ENCODE data around the gene CYP20A1.
"Not testable (repeated sequence)": the region's sequence is repeated elsewhere in the genome, so short reads cannot be mapped to it uniquely, and the experiment has no call there.

CYP20A1 gene

DNA sequence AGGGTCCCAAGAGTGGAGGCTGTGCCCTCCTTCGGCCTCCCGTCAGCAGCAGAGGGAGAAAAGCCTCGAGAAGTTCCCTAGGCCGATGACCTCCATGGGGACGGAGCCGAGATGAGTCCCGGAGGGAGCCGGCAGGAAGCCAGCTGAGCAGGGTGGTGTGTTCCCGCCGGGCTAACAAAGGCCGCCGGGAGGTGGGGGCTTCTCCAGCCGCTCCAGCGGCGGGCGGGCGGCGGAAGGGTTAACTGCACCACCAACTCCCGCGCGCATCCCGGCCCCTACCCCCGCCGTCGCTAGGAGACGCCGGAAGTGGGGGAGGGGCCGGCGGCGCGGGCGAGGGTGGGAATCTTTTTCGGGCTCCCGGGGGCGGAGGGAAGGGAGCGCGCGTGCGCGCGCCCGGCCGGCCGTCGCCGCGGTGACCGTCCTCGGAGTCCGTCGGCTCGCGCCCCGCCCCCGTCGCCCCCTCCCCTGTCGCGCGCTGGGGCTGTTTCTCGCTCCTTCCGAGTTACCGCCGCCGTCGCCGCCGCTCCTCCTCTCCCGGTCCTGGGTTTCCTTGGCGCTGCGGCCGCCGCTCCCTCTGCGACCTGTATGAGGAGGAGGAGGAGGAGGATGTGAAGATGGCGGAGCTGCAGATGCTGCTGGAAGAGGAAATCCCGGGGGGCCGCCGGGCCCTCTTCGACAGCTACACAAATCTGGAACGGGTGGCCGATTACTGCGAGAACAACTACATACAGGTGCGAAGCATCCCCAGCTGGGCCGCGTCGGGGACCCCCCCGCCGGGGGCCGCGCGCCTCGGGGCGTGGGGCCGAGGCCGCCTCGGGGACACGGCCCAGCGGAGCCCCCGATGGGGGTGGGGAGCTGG, 89.3 kb downstream of the CYP20A1 start, which contains the start of gene ABI2:
TSS of gene ABI2 (plus strand) at position 494 of the 859 bp plus-strand sequence. CDS start at position 615, 121 bp downstream.
- Mint-ChIP-seq H3K4me1 (ENCODE audit: low read depth) (peaks cover 34% of the 10 kb centered on the region), H3K9me3 (no peaks in the 10 kb centered on the region), H3K27ac (peak within 1 kb of the TSS; percentile 87), H3K4me3 (peak within 1 kb of the TSS; percentile 89), H3K27me3 (no peaks in the 10 kb centered on the region), H3K36me3 (ENCODE audit: low read depth) (peaks cover 6% of the 10 kb centered on the region)
- DNase-seq: peak; percentile 80

DNA sequence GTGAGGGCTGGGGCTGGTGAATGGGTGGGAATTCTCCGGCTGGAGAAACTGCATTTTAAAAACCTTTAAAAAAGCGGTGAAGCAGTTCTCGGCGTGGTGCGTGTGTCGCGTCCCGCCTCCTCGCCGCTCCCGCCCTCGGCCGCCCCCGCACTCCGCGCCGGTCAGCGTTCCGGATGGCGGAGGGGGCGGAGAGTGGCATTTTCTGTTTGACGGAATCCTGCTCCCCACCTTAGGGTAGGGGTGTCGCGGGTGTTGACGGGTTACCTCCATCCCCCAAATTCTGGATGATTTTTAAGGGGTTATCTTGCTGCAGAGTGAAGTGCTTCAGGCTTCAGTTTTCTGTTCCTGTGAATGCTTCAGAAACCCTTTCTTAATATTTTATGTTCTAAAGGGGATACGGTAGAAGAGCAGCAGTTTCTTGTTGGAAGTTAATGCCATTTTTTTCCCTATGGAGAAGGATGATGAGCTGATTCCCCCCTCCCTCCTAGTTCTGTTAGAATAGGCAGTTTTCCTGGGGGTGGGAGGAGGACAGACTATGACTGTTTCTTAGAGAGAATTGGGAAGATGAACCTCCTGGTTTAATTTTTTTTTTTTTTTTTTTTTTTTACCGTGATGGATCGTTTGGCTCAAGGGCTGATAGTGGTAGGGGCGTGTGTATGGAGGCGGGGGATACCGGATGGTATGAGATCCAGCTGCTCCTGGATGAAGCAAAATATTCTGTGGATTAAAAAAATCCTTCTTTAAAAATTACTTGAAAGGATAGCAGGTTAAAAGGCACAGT, 90.1 kb downstream of the CYP20A1 start:
- H3K27me3 Mint-ChIP-seq: no peaks in the 10 kb centered on the region
- H3K4me1 Mint-ChIP-seq (ENCODE audit: low read depth): peaks cover 37% of the 10 kb centered on the region
- peak overlapping the region; percentile 89 for H3K4me3 Mint-ChIP-seq
- peak overlapping the region; percentile 86 for H3K27ac Mint-ChIP-seq
- DNase-seq: peak; percentile 67
- H3K36me3 Mint-ChIP-seq (ENCODE audit: low read depth): peaks cover 9% of the 10 kb centered on the region
- H3K9me3 Mint-ChIP-seq: no peaks in the 10 kb centered on the region

DNA sequence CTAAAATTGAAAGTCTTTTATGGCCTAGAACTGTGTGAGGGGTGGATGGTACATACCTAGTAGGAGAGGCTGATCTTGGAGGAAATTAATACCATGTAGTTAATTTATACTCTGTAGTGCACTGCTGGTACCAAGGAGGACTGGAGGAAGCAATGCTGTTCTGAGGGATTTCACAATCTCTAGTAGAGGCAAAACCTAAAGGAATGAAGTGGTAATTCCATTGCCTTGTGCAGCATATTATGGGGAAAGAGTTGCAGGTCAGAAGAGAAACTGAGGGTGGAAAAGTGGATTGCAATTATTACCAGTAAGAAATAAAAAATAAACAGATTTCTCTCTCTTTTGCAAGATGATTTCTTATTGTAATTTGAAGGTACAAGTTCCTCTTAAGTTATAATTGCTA, 91.6 kb downstream of the CYP20A1 start:
- no peaks in the 10 kb centered on the region for H3K9me3 Mint-ChIP-seq
- peak overlapping the region; percentile 89 for H3K4me3 Mint-ChIP-seq
- H3K27me3 Mint-ChIP-seq: no peaks in the 10 kb centered on the region
- DNase-seq: no peak
- peaks cover 16% of the 10 kb centered on the region for H3K36me3 Mint-ChIP-seq (ENCODE audit: low read depth)
- H3K27ac Mint-ChIP-seq: no peak overlapping the region
- peaks cover 41% of the 10 kb centered on the region for H3K4me1 Mint-ChIP-seq (ENCODE audit: low read depth)

DNA sequence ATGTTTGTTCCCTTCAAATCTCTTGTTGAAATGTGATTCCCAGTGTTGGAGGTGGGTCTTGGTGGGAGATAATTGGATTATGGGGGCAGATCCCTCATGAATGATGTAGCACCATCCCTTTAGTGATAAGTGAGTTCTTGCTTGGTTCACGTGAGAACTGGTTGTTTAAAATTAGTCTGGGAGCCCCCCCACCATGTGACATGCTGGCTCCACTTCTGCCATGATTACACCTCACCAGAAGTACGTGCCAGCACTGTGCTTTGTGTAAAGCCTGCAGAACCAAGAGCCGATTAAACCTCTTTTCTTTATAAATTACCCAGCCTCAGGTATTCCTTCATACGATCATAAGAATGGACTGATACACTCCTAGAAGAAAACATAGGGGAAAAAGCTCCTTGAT, 99.5 kb downstream of the CYP20A1 start:
- no peaks in the 10 kb centered on the region for H3K9me3 Mint-ChIP-seq
- H3K4me3 Mint-ChIP-seq: no peak overlapping the region
- H3K27me3 Mint-ChIP-seq: no peaks in the 10 kb centered on the region
- DNase-seq: no peak
- peaks cover 16% of the 10 kb centered on the region for H3K36me3 Mint-ChIP-seq (ENCODE audit: low read depth)
- H3K27ac Mint-ChIP-seq: no peak overlapping the region
- H3K4me1 Mint-ChIP-seq (ENCODE audit: low read depth): peaks cover 11% of the 10 kb centered on the region

DNA sequence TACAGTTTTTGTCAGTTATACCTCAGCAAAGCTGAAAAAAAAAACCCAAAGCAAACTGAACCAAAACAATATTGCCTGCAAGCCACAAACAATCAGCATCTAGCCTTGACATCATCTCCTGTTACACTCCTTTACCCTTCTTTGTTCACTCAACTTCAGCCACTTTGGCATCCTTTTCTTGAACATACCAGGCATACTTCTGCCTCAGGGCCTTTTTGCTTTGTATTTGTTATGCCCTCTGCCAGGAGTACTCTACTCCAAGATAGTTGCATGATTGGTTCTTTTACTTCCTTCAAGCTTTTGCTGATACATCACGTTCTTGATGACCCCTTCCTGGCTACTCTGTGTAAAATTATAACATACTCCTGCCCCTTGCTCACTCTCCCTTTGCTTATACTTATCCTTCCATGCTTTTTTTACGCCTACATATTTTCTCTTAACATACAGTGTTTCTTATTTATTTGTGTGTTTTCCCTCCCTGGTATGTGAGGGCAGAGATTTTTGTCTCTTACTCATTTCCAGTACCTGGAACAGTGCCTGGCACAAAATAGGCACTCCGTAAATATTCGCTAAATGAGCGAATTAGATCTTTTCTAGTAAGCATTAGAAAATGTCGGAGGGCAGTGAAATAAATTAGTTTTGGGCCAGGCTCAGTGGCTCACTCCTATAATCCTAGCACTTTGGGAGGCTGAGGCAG, 102.1 kb downstream of the CYP20A1 start:
- Mint-ChIP-seq H3K4me3 (no peak overlapping the region), H3K36me3 (ENCODE audit: low read depth) (peaks cover 23% of the 10 kb centered on the region), H3K27ac (no peak overlapping the region), H3K27me3 (no peaks in the 10 kb centered on the region), H3K4me1 (ENCODE audit: low read depth) (peaks cover 6% of the 10 kb centered on the region), H3K9me3 (no peaks in the 10 kb centered on the region)
- DNase-seq: no peak

DNA sequence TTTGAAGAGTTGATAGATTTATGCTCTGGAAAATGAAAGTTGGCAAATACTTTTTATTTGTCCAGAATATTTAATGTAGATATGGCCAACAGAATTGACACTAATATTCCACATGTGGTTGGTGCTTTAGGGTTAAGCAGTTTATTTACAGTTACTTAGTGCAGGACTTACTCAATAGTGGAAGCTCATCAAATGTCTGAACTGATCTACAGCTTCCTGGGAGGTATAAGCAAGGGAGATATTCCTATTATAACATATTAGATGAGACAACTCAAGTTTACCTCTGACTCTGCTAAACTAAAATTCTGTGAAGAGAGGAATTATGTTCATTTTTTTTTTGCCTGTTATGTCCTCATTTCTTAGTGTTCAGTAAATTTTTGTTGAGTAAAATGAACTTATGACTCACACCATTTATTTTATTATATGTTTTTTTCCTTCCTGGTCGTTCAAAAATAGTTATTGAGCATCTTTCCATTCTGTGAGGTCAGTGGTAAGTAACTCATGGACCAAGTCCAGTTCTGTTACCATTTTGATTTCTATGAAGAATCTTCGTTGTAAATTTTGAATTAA, 103.0 kb downstream of the CYP20A1 start:
- no peak for DNase-seq
- H3K36me3 Mint-ChIP-seq (ENCODE audit: low read depth): peaks cover 25% of the 10 kb centered on the region
- peaks cover 10% of the 10 kb centered on the region for H3K4me1 Mint-ChIP-seq (ENCODE audit: low read depth)
- no peak overlapping the region for H3K27ac Mint-ChIP-seq
- no peak overlapping the region for H3K4me3 Mint-ChIP-seq
- H3K9me3 Mint-ChIP-seq: no peaks in the 10 kb centered on the region
- no peaks in the 10 kb centered on the region for H3K27me3 Mint-ChIP-seq

DNA sequence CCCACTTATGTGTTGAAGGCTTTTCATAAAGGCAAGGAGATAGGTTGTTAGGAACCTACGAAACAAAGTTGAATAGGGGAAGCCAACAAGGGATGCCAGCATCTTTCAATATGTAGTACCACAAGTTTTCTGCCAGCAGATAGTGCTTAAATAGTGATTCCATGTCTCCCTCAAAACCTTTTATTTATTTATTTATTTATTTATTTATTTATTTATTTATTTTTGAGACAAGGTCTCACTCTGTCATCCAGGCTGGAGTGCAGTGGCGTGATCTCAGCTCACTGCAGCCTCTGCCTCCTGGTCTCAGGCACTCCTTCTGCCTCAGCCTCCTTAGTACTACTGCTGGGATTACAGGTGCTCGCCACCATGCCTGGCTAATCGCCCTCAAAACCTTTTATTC, 103.6 kb downstream of the CYP20A1 start:
- not testable (repeated sequence) for H3K9me3 Mint-ChIP-seq; H3K4me1 Mint-ChIP-seq (ENCODE audit: low read depth); DNase-seq; H3K4me3 Mint-ChIP-seq; H3K27ac Mint-ChIP-seq; H3K27me3 Mint-ChIP-seq
- peaks cover 21% of the 10 kb centered on the region for H3K36me3 Mint-ChIP-seq (ENCODE audit: low read depth)

DNA sequence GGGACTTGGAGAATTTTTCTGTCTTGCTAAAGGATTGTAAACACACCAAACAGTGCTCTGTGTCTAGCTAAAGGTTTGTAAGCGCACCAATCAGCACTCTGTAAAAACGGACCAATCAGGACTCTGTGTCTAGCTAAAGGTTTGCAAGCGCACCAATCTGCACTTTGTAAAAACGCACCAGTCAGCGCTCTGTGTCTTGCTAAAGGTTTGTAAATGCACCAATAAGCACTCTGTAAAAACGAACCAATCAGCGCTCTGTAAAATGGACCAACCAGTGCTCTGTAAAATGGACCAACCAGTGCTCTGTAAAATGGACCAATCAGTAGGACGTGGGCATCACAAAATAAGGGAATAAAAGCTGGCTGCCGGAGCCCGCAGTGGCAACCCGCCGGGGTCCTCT, 105.8 kb downstream of the CYP20A1 start:
- Mint-ChIP-seq H3K4me3 (no peak overlapping the region), H3K4me1 (ENCODE audit: low read depth) (peaks cover 9% of the 10 kb centered on the region), H3K36me3 (ENCODE audit: low read depth) (peaks cover 23% of the 10 kb centered on the region), H3K27me3 (no peaks in the 10 kb centered on the region), H3K27ac (no peak overlapping the region), H3K9me3 (no peaks in the 10 kb centered on the region)
- DNase-seq: no peak

DNA sequence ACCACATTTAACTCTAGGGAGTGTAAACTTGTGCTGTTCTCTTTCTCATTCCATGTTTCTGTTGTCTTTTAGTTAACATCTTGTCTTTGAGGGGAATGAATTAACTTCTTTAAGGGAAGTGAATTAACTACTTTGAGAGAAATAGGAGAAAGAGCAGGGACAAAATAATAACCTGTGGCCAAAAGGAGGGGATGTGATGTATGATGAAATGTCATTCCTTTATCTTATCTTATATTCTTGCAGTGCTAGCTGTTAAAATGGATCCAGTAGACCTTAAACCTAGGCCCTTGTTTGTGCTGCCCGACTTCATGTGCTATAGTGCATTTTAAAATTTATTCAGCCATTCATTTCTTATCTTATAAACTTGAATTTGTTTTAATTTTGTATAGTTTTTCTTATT, 107.8 kb downstream of the CYP20A1 start:
- H3K4me1 Mint-ChIP-seq (ENCODE audit: low read depth): peaks cover 10% of the 10 kb centered on the region
- no peak for DNase-seq
- no peak overlapping the region for H3K27ac Mint-ChIP-seq
- H3K4me3 Mint-ChIP-seq: no peak overlapping the region
- peaks cover 25% of the 10 kb centered on the region for H3K36me3 Mint-ChIP-seq (ENCODE audit: low read depth)
- H3K9me3 Mint-ChIP-seq: no peaks in the 10 kb centered on the region
- H3K27me3 Mint-ChIP-seq: no peaks in the 10 kb centered on the region

DNA sequence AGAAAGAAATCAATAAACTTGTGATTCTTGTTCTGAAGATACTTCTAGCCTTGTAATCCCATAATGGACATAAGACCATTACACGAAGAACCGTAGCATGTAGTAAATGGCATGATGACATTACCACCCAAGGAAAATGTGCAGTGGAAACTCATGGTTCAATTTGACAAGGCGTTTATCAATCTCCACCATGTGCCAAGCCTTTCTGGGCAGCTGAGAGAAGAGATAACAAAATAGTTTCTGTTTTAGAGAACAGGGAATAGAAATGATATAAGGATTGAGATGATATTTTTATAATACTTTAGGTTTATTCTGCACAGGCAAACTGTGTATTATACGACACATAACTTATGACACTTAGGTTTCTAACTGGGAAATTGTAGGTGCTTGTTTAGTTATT, 108.6 kb downstream of the CYP20A1 start:
- peaks cover 23% of the 10 kb centered on the region for H3K36me3 Mint-ChIP-seq (ENCODE audit: low read depth)
- no peaks in the 10 kb centered on the region for H3K9me3 Mint-ChIP-seq
- peaks cover 8% of the 10 kb centered on the region for H3K4me1 Mint-ChIP-seq (ENCODE audit: low read depth)
- no peak overlapping the region for H3K4me3 Mint-ChIP-seq
- no peak overlapping the region for H3K27ac Mint-ChIP-seq
- no peaks in the 10 kb centered on the region for H3K27me3 Mint-ChIP-seq
- DNase-seq: no peak

DNA sequence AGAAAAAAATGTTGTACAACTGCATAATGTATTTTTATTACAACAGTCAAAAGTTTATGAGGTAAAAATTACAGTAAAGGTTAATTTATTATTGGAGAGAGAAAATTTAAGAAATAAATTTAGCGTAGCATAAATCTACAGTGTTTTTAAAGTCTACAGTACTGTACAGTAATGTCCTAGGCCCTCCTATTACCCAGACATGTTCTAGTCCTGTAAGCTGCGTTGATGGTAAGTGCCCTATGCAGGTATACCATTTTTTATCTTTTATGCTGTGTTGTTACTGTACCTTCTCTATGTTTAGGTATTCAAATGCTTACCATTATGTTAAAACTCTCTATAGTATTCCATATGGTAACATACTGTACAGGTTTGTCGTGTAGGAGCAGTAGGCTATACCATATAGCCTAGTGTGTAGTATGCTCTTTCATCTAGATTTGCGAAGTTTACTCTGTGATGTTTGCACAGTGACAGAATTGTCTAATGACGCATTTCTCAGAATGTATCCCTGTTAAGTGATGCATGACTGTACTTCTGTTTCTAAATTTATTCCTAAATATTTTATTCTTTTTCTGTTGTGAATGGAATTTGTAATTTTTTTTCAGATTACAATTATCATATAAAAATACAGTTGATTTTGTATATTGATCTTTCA, 113.9 kb downstream of the CYP20A1 start:
- Mint-ChIP-seq H3K9me3 (no peaks in the 10 kb centered on the region), H3K36me3 (ENCODE audit: low read depth) (peaks cover 10% of the 10 kb centered on the region), H3K4me1 (ENCODE audit: low read depth) (peaks cover 2% of the 10 kb centered on the region), H3K27me3 (no peaks in the 10 kb centered on the region), H3K4me3 (no peak overlapping the region), H3K27ac (no peak overlapping the region)
- no peak for DNase-seq

DNA sequence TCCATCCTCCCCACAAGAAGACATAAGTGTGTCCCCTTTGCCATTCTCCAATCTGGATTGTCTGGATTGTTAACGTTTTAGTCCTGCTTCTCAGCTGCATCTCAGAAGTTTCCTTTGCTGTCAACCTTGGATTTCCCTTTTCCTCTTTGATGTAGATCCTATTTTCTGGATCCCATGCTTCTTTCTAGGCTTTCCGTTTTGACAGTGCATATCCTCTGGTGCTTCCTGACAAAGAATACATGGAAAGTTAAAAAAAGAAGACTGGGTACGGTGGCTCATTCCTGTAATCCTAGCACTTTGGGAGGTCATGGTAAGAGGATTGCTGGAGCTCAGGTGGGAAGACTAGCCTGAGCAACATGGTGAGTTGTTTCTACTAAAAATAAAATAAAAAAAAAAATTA, 116.1 kb downstream of the CYP20A1 start:
- Mint-ChIP-seq H3K36me3 (ENCODE audit: low read depth) (peaks cover 15% of the 10 kb centered on the region), H3K4me1 (ENCODE audit: low read depth) (no peaks in the 10 kb centered on the region), H3K9me3 (no peaks in the 10 kb centered on the region), H3K27me3 (no peaks in the 10 kb centered on the region), H3K27ac (no peak overlapping the region), H3K4me3 (no peak overlapping the region)
- DNase-seq: no peak
